GM18873 (cell line): ENCODE data around the gene LRCH4.
"Not testable (repeated sequence)": the region's sequence is repeated elsewhere in the genome, so short reads cannot be mapped to it uniquely, and the experiment has no call there.

Source experiments
- ATAC-seq: cut with Tn5 transposase; IDR thresholded peaks from one replicate; pipeline ENCODE4 v1.9.1; 2021; ENCODE audit warnings: mild to moderate bottlenecking, moderate library complexity, moderate number of reproducible peaks; ENCODE audit not compliant: unreplicated experiment, low FRiP score

Gene LRCH4

DNA sequence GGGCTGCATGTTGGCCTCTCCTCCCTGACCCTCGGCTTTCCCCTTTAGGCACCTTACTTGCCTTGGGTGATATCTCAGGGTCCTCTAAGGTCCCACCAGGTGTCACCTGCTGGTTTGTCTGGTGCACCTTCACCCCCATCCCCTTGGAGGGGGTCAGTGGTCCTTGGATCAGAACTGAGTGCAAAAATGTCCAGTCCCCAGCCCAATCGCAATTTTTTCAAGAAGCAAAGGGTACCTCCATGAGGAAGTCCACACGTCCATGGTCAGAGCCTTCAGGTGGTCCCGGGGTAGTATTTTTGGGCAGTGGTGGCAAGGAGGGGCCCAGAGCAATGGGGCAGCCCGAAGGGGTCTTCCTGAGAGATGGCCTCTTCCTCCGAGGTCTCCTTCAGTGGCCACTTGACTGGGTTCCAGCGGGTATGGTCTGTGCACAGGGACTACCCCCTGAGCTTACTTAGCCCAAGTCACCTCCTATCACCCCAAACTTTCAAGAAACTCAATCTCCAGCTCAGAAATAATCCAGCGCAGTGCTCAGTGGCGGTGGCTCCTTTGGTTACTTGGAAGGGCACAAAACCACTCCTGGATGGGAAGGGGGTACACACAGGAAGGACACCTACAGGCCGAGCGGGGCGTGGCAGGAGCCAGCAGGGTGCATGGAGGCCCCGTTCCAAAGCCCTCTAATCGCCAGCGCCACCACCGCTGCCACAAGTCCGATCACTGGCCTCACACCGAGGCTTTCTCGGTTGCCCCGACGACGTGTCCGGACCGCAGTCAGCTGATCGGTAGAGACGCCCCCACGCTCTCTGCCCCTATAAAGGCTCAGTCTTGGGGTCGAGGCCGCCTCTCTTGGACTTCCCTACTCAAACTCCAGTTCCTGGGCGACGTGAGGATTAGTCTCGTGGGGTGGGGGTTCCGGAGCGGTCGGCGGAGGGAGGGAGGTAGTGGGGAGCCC is 16.8 kb downstream of the LRCH4 start:
- no peak for ATAC-seq

DNA sequence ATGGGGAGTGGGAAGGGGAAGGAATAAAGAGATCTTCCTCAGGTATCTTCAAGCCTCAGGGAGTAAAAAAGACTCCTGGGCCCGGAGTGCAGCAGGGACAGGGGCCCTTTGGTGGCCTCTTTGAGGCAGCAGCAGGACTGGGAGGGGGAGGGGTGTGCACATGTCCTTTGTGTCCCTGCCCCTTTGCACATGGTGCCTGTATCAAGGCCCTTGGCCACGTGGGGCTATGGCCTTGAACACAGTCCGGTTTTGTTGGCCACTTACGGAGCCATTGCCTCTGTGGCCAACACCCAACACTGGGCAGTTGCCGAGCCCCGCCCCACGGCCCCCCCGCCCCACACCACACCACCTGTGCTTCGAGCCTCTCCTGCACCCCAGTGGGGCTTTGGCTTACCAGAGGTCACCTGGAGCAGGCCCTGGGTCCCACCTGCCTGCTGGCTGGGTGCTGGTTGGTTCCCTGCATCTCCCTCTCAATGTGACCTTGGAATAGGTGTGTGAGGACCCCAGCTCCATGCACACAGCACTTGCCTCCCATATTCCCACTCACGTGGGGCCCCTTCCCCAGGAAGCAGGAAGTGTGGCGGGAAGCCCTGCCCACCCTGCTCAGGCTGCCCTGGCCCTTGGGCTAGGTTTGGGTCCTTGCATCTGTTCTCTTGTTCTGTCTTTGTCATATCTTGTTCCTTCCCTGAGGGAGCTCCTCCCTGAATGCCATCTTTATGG is 17.6 kb downstream of the LRCH4 start:
- no peak for ATAC-seq

DNA sequence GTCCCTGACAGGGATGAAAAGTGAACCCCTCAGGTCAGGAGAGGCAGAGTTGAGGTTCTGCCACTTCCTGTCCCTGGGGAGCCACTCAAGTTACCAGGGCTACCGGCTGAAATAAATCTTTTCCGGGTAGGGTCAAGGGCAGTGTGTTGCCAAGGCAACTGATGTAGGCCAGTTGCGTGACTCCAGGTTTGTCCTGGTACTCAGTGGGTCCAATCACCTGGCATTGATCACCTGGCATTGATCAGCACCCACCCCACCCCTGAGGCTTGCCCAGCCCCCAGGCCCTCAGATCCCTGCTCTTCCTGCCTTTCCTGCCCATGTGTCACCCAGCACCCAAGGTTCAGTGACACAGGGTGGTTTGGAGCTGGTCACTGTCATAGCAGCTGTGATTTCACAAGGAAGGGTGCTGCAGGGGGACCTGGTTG is 18.2 kb downstream of the LRCH4 start:
- no peak for ATAC-seq

DNA sequence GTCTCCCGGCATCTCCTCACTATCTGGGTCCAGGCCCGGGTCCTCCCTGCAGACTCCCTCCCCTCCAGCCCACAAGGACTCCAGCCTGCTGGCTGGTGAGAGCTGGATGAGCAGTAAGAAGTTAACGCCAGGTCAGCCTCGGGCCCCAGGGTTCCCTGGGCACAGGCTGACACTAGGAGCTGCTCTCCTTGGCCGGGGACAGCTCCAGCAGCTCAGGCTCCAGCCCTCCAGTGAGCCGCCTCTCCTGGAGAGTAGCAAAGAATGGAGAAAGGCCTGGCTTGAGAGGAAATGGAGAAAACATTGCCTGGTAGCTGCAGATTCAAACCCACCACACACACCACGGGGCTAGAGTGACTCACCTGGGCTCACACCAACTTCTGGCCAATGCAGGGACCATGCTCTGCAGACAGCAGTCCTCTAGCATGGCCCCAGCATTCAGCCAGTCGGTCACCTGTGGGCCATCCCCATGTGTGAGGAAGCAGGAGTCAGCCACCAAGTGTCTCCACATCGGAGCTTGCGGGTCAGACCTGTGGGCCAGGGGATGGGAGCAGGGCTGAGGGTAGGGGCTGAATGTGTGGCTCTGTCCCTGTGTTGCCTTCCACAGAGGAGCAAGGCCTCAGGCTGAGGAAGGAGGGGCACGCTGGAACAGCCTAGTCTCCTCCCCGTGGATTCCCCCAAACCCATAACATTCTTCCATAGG is 18.7 kb downstream of the LRCH4 start:
- ATAC-seq: no peak

DNA sequence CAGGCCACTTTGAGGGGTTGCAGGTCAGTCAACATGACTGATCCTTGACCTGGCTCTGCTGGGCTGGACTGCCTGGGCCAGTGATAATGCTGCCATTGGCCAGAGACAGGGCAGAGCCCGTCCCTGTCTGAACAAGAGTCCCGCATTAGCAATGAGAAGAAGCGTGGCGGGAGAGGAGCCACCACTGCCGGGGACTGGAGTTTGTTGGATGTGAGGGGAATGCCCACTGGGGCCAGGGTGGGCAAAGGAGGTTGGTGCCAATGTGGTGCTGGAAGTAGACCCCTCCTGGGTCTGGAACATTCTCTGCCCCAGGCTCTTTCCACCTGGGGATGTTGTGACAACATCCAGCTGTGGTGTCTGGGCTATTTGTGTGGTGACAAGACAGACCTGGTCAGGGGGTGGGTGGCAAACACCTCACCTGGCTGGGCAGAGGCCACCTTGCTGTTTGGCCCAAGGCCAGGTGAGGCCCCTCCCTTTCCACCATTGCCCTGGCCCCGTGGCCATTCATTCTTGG is 19.9 kb downstream of the LRCH4 start:
- ATAC-seq: no peak

DNA sequence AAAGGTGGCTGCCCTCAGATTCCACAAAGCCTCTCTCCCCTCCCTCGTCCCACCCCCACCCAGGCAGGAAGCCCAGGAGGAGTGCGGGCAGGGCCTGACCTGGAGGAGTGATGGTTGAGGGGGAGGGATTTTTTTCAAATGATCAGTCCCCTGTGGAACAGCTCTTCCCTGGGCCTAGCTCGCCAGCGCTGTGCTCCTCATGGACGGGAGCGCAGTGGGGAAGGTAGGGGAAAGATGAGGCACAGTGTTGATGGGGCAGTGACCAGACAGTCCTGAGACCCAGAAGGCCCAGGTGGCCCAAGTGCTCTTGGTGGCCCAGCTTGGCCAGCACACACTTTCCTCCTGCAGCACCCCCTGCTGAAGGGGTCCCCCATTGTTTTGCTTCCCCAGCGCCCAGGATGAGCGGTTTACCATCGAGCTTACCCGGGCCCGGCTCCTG is 20.8 kb downstream of the LRCH4 start:
- no peak for ATAC-seq

DNA sequence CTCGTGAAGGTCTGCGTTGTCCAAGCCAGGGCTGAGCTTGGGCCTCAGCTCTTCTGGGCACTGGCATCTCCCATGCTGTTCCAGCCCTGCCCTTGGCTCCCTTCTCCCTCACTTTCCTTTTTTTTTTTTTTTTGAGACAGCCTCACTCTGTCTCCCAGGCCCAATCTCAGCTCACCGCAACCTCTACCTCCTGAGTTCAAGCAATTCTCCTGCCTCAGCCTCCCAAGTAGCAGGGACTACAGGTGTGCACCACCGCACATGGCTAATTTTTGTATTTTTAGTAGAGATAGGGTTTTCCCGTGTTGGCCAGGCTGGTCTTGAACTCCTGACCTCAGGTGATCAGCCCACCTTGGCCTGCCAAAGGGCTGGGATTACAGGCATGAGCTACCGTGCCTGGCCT is 21.5 kb downstream of the LRCH4 start:
- not testable (repeated sequence) for ATAC-seq

DNA sequence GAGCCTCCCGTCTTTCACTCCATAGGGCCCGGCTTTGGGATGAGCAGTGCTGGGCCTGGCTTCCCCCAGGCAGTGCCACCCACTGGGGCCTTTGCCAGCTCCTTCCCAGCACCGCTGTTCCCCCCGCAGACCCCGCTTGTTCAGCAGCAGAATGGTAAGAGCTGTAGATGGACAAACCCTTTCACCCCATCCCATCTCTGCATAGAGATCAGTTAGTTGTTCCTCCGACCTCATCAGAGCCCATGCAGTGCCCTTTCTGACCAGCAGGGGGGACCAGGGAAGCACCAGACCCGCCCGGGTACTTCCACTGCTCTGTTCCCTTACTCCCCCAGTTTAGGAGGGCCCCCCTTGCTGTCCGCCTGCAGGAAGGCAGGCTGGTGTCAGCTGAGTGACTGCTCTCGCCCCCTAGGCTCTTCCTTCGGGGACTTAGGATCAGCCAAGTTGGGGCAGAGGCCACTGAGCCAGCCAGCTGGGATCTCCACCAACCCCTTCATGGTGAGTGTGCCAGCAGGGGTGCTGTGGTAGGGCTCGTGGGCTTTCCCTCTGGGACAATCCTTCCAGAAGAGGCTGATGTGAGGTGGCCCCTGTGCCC is 22.0 kb downstream of the LRCH4 start:
- no peak for ATAC-seq

DNA sequence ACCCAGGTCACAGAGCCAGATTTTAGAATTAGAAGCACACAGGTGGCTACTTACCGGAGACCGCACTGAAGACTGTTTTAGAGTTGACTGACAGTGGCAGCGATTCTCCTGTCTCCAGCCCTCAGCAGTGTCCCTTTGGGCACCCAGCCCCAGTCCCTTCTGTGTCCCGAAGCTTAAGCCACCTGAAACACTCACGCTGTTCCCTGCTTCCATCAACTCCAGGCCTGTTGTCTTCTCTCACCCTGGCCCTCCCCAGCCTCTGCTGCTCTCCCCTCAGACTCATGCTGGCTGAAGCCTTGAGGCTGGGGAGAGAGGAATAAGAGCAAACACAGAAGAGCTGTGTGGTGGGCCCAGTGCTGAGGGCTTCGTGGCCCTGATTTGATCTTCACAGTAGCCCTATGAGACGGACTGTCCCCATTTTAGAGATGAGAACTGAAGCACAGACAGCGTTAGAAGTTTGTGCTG is 22.8 kb downstream of the LRCH4 start:
- no peak for ATAC-seq

DNA sequence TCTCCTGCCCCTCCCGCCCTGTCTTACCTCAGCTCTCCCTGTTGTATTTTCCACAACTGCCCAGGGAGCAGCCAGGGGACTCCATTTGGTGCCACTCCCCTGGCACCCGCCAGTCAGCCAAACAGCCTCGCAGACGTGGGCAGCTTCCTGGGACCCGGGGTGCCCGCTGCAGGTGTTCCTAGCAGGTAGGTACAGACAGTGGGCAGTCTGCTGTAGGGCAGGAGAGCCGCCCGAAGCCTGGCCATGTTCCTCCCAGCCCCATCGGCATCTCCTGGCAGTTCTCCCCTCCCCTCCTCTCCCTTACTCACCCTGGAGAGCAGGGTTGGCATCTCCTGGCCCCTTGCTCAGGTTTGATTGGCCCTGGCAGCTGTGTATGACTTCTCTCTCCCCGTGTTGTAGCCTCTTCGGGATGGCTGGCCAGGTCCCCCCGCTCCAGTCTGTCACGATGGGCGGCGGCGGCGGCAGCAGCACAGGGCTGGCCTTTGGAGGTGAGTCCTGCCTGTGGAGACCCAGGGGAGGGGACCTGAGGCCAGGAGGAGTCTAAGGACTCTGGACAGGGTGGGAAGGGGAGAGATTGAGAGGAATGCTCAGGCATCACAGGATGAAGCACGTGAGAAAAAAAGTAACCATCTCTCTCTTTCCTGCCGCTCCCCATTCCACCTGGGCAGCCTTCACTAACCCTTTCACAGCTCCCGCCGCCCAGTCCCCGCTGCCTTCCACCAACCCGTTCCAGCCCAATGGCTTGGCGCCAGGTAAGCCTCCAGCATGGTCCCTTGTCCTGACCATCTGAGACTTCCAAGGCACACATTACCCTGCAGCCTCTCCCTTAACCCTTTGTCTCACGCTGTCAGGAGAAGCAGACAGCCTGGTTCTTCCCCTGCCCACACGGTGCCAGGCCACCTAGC is 23.5 kb downstream of the LRCH4 start:
- no peak for ATAC-seq

DNA sequence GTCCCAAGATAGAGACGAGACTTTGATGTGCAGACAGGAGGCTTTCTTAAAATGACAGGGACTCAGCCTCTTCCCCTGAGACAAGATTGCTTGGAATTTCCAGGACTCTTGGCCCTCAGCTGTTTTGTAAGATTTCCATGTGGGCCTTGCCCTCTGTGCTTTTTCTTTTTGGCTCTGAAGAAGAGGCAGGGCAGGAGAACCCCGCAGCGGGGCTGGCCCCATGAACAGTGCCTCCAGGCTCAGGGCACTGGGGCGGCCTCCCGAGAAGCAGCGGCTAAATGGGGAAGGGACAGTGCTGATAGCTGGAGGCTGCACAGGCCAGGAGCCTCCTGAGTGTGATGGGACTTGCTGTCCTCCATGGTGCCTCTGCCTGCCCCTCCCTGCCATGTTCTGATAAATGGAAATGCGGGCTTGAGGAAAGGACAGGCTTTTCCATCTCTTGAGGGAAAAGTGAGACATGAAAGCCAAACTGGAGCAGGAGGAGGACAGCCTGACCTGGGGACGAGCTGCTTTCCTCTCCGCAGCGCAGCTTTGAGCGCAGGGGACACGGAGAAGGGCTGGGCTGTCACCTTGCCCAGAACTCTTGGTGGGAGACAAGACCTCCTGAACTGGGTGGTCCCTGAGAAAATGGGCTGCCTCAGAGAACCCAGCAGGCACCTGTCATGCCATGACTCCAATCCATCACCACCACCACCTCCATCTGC is 24.3 kb downstream of the LRCH4 start:
- no peak for ATAC-seq

DNA sequence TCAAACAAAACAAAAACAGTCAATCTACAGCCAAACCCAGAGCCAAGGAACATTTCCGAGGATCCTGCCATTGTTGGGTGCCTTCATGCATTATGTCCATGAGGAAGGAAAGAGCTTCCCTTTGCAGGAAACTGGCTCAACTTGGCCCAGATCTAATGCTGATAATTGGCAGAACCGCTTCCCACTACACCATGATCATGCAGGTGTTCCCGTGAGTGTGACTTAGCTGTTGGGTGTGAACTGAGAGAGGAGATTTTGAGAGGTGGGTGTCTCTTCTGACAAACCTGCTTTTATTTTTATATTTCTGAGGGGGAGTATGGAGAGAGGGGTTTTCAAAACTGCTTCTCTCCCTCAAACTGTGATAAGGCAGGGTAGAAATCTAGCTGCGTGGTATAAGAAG is 26.8 kb downstream of the LRCH4 start:
- ATAC-seq: no peak

DNA sequence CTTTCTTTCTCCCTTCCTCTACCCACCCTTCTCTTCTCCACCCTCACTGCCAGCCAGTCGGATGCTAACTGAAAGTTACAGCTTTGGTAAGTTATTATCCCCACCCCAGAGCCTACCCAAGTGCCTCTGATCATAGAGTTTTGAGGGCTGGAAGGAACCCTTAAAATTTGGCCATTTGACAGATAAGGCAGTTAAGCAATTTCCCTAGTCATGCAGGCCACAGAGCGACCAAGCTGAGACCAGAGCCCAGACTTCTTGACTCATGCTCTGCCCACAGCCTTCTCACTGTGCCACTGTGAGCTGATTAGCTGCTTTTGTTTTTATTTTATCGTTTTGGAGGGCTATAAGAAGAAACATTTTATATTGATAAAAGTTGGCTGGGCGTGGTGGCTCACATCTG is 29.4 kb downstream of the LRCH4 start:
- no peak for ATAC-seq

DNA sequence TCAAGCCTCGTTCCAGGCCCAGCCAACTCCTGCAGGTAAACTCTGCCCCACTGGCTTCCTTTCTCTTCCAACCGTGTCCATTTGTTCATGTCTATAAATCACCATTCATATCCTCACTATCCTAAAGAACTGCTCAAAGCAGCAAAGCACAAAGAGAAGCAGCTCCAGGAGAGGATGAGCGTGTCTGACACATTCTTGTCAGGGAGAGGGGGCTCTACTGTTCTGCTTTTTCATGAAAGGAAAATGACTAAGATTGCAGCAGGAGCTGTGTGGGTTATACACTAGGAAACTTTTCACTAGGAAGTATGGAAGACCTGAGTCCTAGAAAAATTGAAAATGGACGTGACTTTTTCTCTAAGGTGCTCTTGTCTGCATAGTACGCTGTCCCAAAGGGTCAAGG is 30.2 kb downstream of the LRCH4 start:
- ATAC-seq: no peak

DNA sequence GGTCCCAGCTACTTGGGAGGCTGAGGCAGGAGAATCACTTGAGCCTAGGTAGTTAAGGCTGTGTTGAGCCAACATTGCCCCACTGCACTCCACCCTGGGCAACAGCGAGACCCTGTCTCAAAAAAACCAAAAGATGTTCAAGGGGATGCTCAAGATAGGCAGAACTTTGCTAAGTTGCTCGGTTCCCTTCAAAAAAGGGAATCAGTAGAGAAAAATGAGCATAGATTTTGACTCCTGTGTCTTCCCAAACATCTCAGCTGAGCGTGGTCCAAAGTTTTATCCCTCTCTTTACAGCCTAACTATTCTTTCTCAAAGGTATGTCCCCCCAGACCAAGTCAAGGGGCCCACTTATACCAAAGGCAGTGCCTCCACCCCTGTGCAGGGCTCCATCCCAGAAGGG is 32.9 kb downstream of the LRCH4 start:
- no peak for ATAC-seq

DNA sequence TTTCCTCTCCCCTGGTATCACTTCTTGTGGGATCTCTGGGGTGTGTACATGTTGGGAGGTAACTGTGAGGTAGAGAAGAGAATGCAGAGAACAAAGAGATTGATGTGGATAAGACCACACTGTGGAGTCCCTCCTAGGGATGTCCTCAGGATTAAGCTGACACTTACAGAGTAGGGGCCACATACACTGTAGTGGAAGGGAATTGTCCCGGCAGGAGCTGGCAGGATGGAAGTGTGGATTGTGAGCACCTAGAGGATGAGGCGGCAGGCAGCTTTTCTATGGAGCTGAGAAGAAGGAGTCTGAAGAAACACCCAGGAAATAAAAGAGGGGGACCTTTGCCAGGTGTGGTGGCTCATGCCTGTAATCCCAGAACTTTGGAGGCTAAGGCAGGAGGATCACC is 33.4 kb downstream of the LRCH4 start:
- ATAC-seq: no peak

DNA sequence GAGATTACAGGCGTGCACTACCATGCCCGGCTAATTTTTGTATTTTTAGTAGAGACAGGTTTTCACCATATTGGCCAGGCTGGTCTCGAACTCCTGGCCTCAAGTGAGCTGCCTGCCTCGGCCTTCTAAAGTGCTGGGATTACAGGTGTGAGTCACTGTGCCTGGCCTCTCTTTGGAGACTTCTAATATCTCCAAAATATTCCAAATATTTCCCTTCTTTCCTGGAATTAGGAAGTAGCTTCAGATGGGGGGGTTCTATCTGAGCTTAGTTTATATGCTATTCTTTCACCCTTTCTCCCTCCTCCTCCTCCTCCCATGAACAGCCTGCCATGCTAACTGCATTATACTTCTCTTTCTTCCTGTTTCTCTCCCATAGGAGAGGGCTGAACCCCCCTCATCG is 37.5 kb downstream of the LRCH4 start:
- ATAC-seq: not testable (repeated sequence)

DNA sequence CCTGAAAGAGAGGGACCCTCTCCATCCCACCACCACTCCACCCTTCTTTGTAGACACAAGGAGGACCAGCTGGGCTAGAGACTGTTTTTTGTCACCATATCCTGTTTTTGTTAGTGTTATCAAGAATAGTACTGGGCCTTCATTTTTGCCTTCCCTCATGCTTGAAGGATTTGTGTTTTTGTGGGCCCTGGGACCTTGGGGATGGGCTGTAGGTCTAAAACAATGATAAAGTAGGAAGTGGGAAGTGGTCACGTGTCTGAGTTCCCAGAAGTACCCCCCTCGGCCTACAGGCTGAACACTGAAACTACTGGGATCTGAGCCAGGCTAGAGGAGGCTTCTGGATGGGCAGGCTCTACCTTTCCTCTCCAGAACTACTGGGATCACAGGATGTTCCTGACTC is 38.1 kb downstream of the LRCH4 start:
- ATAC-seq: no peak
